NCI-H2107 (cell line): ENCODE data around the gene SORT1.

Source experiments
- DNase-seq: peaks from one replicate; lab custom pipeline; 2025; lab: John Stamatoyannopoulos, UW

SORT1 gene

DNA sequence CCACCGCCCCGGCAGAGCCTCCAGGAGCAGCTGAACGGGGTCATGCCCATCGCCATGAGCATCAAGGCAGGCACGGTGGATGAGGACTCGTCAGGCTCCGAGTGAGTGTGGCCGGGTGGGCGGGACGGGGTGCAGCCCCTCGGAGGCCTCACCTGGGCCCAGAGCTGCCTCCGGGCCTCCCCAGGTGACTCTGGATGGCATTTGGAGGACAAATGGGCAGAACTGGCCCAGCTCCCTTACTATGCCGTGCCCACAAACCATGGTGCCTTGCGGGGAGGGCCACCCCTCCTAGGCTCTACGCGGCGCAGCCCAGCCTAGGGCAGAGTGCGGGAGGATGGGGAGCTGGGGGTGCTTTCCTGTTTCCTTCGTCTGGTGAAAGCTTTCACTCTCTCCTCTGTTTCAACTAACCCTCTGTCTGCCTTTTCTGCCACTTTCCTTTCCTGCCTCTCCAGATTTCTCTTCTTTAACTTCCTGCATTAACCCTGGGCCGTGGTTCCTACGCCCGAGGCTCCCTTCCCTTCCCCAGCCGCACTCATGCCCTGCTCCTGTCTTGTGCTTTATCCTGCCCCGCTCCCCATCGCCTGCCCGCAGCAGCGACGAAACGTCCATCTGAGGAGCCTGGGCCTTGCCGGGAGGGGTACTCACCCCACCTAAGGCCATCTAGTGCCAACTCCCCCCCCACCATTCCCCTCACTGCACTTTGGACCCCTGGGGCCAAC, 124.0 kb downstream of the SORT1 start:
- no peak for DNase-seq

DNA sequence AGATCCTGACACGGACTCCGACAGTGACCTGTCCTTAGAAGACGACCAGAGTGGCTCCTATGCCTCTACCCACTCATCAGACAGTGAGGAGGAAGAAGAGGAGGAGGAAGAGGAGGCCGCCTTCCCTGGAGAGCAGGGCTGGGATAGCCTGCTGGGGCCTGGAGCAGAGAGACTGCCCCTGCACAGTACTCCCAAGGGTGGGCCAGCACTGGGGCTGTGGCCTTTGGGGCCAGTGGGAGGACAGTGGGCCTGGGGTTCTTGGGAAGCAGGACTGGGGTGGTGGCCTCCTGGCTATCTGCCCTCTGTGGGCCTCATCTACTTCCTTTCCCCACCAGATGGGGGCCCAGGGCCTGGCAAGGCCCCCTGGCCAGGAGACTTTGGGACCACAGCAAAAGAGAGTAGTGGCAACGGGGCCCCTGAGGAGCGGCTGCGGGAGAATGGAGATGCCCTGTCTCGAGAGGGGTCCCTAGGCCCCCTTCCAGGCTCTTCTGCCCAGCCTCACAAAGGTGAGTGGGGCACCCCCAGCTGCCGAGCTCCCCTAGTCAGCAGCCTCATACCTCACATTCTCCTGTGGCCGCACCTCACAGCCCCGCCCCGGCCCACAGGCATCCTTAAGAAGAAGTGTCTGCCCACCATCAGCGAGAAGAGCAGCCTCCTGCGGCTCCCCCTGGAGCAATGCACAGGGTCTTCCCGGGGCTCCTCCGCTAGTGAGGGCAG, 124.7 kb downstream of the SORT1 start:
- DNase-seq: no peak

DNA sequence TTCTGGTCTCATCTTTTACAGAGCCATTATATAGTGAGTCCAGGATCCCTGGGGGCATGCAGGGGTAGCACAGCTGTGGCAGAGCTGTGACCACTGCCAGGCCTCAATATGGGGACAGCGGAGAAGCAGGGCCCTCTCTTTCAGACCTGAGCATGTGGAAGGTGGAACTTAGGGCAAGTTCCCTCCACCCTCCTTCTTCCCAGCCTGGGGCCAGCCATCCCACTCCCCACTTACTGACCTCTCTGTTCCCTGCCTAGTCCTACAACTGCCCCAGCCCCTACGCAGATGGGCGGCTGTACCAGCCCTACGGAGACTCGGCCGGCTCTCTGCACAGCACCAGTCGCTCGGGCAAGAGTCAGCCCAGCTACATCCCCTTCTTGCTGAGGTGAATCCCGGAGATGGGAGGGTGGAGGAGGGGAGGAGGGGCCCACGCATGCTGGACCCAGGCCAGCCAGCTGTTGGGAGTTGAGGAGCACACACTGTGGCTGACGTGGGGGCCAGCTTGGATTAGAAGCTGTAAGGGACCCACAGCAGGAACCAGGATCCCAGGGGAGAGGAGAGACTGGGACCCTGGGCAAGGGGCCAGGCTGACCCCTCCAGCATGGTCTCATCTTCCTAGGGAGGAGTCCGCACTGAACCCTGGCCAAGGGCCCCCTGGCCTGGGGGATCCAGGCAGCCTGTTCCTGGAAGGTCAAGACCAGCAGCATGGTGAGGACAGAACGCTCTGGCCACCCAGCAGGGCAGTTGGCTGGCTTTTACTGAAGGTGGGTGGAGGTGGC, 125.5 kb downstream of the SORT1 start:
- no peak for DNase-seq

DNA sequence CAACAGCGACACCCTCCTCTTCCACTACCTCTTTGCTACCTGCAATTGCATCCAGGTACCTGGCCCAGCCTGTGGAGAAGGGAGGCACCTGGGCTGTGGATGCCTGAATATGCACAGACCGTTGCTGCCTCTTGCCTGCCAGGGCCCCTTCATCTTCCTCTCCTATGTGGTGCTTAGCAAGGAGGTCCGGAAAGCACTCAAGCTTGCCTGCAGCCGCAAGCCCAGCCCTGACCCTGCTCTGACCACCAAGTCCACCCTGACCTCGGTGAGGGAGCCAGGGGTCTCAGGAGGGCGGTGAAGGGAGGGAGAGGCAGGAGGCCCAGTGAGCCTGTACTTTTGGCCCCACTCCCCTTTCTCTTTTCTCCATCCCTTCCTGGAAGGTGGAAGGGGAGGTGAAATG, 126.3 kb downstream of the SORT1 start:
- no peak for DNase-seq

DNA sequence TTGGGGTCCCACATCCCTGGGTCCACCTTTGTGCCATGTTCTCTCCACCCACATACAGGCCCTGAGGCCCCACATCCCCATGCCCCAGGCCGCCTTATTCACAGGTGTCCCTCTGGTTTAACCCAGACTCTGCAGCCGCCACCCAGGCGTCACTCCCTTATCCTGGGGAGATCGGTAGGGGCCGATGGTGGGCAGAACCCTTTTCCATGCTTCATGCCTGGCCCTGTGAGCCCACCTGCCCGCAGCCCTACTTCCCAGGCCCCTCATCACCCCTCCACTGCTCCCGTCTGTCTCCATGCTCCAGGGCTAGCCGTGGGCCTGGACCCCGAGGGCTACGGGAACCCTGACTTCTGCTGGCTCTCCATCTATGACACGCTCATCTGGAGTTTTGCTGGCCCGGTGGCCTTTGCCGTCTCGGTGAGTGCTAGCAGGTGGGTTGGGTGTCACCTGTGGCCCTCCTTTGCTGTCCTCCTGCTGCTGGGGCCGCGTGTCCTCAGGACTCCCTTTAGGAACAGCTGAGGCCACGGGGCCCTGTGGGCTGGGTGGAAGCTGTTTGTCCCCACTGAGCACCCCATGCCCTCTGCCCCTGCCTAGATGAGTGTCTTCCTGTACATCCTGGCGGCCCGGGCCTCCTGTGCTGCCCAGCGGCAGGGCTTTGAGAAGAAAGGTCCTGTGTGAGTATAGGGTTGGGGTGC, 126.9 kb downstream of the SORT1 start:
- DNase-seq: no peak

DNA sequence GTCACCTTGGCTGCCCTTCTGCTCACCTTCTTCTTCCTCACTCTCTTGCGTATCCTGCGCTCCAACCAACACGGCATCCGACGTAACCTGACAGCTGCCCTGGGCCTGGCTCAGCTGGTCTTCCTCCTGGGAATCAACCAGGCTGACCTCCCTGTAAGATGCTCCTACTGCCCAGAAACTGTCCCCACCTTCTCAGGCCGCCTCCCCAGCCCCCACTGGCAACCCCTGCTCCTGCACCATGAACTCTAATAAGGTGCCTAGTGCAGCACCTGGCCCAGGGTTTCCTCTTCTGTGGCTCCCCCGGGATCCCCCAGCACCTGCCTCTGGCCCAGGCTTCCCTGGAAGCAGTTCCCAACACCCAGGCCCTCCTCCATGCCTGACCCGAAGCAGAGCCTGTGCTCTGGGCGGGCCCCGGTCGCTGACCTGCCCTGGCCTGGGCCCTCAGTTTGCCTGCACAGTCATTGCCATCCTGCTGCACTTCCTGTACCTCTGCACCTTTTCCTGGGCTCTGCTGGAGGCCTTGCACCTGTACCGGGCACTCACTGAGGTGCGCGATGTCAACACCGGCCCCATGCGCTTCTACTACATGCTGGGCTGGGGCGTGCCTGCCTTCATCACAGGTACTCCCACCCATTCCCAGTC, 127.6 kb downstream of the SORT1 start:
- DNase-seq: no peak

DNA sequence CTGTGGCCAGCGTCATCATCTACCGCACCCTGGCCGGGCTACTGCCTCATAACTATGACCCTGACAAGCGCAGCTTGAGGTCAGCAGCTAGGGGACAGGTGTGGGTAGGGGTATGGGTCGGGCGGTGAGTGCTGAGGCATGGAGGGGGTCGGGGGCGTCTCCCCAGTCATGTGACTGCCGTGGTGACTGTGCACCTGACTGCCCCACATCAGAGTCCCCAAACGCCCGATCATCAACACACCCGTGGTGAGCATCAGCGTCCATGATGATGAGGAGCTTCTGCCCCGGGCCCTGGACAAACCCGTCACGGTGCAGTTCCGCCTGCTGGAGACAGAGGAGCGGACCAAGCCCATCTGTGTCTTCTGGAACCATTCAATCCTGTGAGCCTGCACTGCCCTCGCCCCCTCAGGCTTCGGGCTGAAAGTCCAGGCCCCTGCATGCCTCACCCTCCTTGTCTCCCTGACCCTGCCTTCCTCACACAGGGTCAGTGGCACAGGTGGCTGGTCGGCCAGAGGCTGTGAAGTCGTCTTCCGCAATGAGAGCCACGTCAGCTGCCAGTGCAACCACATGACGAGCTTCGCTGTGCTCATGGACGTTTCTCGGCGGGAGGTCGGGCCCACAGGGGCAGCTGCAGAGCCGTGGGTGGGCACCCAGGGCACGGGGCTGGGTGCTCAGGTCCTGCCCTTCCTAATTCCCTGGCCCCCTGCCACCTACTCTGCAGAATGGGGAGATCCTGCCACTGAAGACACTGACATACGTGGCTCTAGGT, 128.3 kb downstream of the SORT1 start:
- DNase-seq: no peak

DNA sequence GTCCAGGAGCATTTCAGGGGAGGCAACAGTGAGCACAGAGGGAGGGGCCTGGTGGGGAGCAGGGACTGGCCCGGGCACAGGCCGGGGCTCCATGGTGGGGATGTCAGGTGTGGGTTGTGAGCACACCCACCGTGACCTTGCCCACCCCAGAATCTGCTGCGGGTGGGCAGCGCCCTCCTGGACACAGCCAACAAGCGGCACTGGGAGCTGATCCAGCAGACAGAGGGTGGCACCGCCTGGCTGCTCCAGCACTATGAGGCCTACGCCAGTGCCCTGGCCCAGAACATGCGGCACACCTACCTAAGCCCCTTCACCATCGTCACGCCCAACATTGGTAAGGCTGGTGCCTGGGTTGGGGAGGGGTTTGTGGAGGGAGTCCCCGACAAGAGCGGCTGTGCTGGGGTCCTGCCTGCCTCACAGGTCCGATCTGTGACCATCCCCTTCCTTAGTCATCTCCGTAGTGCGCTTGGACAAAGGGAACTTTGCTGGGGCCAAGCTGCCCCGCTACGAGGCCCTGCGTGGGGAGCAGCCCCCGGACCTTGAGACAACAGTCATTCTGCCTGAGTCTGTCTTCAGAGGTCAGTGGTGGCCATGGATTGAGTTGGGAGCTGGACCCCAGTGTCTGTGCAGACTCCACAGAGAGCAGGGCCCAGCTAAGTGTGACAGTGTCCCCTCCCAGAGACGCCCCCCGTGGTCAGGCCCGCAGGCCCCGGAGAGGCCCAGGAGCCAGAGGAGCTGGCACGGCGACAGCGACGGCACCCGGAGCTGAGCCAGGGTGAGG, 129.1 kb downstream of the SORT1 start:
- no peak for DNase-seq

DNA sequence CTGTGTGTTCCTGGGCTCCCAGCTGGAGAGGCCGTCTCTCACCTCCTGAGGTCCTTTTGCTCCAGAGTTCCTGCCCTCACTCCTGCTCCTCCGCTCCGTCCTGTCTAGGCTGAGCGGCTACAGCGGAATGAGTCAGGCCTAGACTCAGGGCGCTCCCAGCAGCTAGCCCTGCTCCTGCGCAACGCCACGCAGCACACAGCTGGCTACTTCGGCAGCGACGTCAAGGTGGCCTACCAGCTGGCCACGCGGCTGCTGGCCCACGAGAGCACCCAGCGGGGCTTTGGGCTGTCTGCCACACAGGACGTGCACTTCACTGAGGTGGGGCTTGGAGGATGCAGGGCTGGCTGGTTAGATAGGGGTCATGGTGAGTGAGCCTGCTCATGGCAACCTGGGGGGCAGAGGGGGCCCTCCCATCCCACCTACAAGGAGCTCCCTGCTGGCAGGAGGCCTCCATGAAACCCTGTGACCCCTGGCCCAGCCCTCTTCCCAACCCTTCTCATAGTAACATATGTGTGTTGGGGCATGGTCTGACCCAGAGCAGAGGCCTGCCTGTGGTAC, 129.9 kb downstream of the SORT1 start:
- DNase-seq: no peak

DNA sequence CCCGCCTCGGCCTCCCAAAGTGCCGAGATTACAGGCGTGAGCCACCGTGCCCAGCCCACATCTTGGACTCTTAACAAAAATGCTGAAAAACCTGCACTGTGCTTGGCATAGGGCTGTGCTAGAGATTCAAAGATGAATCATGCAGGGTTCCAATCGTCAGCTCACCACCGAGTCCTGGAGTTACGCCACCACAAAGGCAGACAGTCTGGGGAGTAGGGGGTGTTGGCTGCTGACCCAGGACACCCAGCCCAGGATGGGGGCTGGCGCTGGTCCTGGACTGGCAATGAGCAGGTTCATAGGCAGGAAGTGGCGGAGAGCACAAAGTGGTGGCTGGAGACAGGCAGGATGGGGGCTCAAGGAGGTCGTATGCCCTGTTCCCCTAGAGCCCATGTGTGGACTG, 130.8 kb downstream of the SORT1 start:
- DNase-seq: no peak

DNA sequence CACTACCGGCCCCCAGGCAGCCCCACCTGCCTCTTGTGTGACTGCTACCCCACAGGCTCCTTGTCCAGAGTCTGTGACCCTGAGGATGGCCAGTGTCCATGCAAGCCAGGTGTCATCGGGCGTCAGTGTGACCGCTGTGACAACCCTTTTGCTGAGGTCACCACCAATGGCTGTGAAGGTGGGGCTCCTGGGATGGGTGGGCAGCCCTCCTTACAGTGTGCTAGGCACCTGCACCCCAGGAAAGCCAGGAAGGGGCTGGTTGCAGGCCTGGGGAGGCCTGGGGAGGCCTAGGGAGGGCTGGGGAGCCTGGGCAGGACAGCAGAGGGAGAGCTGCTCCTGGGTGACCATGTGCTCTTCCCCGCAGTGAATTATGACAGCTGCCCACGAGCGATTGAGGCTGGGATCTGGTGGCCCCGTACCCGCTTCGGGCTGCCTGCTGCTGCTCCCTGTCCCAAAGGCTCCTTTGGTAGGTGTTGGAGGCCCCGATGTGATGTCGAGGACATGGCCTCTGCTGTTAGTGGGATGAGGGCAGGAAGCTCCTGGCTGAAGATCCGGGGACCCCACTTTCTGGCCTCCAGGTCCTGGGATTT, 131.9 kb downstream of the SORT1 start:
- no peak for DNase-seq

DNA sequence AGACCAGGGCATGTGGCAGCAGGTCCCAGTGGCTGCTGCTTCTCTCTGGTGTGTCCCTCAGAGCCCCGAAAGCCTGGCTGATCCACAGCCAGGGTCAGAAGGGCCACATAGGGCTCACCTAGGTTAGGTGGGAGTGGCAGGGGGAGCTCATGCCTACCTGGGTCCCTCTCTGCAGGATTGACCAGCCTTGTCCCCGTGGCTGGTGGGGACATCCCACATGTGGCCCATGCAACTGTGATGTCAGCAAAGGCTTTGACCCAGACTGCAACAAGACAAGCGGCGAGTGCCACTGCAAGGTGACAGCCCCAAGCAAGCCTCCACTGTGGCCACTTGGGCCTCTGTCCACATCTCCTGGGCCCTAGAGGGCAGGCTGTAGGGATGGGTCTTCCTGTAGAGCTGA, 132.7 kb downstream of the SORT1 start:
- DNase-seq: no peak

DNA sequence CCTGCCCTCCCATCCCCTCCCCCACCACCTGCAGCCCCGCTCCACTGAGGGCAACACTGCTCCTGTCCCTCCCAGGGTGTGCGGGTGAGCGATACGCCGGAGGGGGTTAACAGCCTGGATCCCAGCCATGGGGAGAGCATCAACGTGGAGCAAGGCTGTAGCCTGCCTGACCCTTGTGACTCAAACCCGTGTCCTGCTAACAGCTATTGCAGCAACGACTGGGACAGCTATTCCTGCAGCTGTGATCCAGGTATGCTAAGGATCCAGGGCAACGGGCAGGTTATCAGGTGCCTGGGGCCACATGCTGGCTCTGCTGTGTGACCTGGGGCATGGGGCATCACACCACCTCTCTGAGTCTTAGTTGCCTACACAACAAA, 133.4 kb downstream of the SORT1 start:
- no peak for DNase-seq

DNA sequence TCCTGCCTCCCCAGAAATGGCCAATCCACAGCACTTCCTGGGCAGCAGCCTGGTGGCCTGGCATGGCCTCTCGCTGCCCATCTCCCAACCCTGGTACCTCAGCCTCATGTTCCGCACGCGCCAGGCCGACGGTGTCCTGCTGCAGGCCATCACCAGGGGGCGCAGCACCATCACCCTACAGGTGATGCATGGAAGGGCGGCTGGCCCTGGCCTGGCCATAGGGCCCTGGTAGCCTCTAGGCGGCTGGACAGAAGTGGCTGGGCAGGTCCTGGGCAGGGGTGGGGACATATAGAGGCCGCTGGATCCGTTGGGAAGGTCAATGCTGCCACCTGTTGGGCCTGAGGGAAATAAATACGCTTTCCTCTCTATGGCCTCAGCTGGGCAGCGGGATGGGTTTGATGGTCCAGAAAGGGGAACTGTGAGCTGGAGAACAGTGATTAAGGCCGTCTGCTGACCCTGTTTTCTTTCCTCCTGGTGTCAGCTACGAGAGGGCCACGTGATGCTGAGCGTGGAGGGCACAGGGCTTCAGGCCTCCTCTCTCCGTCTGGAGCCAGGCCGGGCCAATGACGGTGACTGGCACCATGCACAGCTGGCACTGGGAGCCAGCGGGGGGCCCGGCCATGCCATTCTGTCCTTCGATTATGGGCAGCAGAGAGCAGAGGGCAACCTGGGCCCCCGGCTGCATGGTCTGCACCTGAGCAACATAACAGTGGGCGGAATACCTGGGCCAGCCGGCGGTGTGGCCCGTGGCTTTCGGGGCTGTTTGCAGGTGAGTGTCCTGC, 133.9 kb downstream of the SORT1 start:
- no peak for DNase-seq

DNA sequence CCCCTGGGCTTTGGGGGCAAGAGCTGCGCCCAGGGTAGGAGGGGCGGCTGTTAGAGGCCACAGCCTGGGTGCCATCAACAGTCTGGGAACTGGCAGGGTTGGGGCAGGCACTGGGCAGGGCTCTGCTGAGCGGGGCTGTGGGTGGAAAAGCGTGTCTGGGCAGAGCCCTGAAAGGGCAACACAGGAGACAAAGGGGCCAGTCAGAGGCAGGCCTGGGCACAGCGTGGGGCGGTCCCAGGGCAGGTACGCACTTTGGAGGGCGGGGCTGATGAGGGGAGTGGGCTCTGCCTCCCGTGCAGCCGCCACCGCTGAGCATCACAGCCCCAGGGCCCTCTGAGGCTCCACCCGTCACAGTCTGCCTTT, 134.5 kb downstream of the SORT1 start:
- no peak for DNase-seq

DNA sequence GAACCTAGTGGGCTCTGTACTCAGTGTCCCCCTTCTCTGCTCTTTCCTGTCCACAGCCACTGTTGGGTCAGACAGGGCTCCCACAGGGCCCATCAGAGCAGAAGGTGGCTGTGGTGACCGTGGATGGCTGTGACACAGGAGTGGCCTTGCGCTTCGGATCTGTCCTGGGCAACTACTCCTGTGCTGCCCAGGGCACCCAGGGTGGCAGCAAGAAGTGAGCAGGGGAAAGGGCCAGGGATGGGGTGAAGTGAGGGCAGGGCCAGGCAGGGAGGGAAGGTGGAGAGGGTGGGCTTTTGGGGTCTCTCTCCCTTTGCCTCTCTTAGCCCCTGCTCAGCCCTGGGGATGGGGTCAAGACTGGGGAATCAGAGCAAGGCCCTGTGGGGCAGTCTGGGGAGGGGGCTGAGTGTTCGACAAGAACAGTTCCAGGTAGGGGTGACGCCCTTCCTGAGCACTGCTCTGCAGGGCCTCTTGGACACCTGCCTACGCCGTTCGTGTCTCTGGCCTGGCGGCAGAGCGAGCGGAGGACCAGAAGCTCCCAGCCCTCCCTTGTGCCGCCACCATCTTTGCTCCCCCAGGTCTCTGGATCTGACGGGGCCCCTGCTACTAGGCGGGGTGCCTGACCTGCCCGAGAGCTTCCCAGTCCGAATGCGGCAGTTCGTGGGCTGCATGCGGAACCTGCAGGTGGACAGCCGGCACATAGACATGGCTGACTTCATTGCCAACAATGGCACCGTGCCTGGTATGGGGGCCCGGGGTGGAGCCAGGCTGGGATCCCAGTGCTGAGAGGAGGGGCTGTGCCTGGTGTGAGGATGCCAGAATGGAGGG, 135.3 kb downstream of the SORT1 start:
- DNase-seq: no peak

DNA sequence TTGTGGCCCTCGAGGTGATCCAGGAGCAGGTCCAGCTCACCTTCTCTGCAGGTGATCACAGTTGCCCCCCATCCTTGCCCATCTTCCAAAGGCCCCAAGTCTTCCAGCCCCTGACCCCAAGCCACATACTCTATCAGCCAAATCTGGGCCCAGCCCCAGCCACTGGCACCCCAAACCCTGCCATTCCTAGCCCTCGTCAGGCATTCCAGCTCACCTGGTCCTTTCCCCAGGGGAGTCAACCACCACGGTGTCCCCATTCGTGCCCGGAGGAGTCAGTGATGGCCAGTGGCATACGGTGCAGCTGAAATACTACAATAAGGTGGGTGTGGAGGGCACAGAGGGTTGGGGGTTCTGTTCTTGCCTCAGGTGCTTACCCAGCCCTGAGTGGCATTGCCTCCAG, 136.1 kb downstream of the SORT1 start:
- no peak for DNase-seq

DNA sequence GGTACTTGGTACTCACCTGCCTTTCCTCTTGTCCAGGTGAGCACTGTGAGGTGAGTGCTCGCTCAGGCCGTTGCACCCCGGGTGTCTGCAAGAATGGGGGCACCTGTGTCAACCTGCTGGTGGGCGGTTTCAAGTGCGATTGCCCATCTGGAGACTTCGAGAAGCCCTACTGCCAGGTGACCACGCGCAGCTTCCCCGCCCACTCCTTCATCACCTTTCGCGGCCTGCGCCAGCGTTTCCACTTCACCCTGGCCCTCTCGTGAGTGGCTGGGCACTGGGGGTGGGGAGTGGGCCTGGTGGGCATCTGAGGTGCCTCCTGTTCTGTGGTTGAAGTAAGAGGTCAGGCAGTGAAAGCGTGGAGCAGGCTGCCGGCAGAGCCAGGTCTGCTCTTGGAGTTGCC, 136.7 kb downstream of the SORT1 start:
- DNase-seq: no peak
